SJSA1 (cell line): Measurements from ENCODE around the gene DDX10. TPM values are rescaled to one million over a fixed set of nuclear protein-coding genes. Genes with fewer than 3 reads are reported as not detected.
"Not testable (repeated sequence)": the region's sequence is repeated elsewhere in the genome, so short reads cannot be mapped to it uniquely, and the experiment has no call there.

Source experiments
- DNase-seq, 2 experiments: peaks; one replicate each; pipeline ENCODE4 v3.0.0-alpha.2; 2015 to 2020; ENCODE audit warnings: low spot score in 2 of 2, low read depth in 1 of 2
- H3K27ac ChIP-seq: fragments of 250-450 bp; sonication (Bioruptor Pico); 2 replicates; pipeline ENCODE4 v1.5.1; 2020; ENCODE audit warnings: mild to moderate bottlenecking, moderate library complexity
- H3K27me3 ChIP-seq: fragments of 250-450 bp; sonication (Bioruptor Pico); replicated peaks from 2 replicates; pipeline ENCODE4 v1.5.1; 2020; ENCODE audit warnings: mild to moderate bottlenecking, moderate library complexity
- H3K36me3 ChIP-seq: fragments of 250-450 bp; sonication (Bioruptor Pico); 2 replicates; pipeline ENCODE4 v1.5.1; 2020; ENCODE audit warnings: mild to moderate bottlenecking
- H3K4me1 ChIP-seq: fragments of 250-450 bp; sonication (Bioruptor Pico); replicated peaks from 2 replicates; pipeline ENCODE4 v1.6.1; 2021; ENCODE audit warnings: mild to moderate bottlenecking
- H3K4me3 ChIP-seq: fragments of 250-450 bp; sonication (Bioruptor Pico); 2 replicates; pipeline ENCODE4 v1.5.1; 2020; ENCODE audit warnings: mild to moderate bottlenecking
- H3K9me3 ChIP-seq: fragments of 250-450 bp; sonication (Bioruptor Pico); replicated peaks from 2 replicates; pipeline ENCODE4 v1.5.1; 2020; ENCODE audit warnings: mild to moderate bottlenecking
- total RNA-seq: library from RNA; depleted of rRNA; stranded (reverse); fragments of >200 nt; shearing (Covaris generic); gene quantifications from 2 replicates; pipeline ENCODE4 v1.2.3, GENCODE V29; 2014

The DDX10 gene
- total RNA-seq, 1 experiment from 2014 or later = 21.9 TPM

- Histone ChIP-seq H3K4me1 (no peaks in the 10 kb centered on the region), H3K9me3 (no peaks in the 10 kb centered on the region), H3K4me3 (no peak overlapping the region), H3K36me3 (peaks cover 4% of the 10 kb centered on the region), H3K27me3 (no peaks in the 10 kb centered on the region), H3K27ac (no peak overlapping the region)
- no peak for DNase-seq
Observed at GRCh38 chr11:108713076-108713790, 48.4 kb downstream of the DDX10 start.

- Histone ChIP-seq H3K27ac (no peak overlapping the region), H3K27me3 (no peaks in the 10 kb centered on the region), H3K9me3 (no peaks in the 10 kb centered on the region), H3K4me3 (no peak overlapping the region), H3K36me3 (no peaks in the 10 kb centered on the region), H3K4me1 (no peaks in the 10 kb centered on the region)
- no peak for DNase-seq
Observed at GRCh38 chr11:108715239-108715638, 50.4 kb downstream of the DDX10 start.

- Histone ChIP-seq H3K27ac (no peak overlapping the region), H3K36me3 (no peaks in the 10 kb centered on the region), H3K27me3 (no peaks in the 10 kb centered on the region), H3K4me3 (no peak overlapping the region), H3K4me1 (no peaks in the 10 kb centered on the region), H3K9me3 (no peaks in the 10 kb centered on the region)
- DNase-seq = no peak
Observed at GRCh38 chr11:108718466-108718865, 53.6 kb downstream of the DDX10 start.

GRCh38 chr11:108724974-108725689 lies 60.3 kb downstream of the DDX10 start:
- Histone ChIP-seq H3K27me3 (no peaks in the 10 kb centered on the region), H3K36me3 (no peaks in the 10 kb centered on the region), H3K27ac (no peak overlapping the region), H3K4me3 (no peak overlapping the region), H3K9me3 (no peaks in the 10 kb centered on the region), H3K4me1 (no peaks in the 10 kb centered on the region)
- no peak for DNase-seq

GRCh38 chr11:108726077-108726800 lies 61.4 kb downstream of the DDX10 start:
- H3K36me3 ChIP-seq = no peaks in the 10 kb centered on the region

GRCh38 chr11:108727665-108728064 lies 62.8 kb downstream of the DDX10 start:
- no peaks in the 10 kb centered on the region for H3K36me3 ChIP-seq
- H3K4me3 ChIP-seq = no peak overlapping the region
- no peak for DNase-seq
- H3K4me1 ChIP-seq = no peaks in the 10 kb centered on the region
- no peaks in the 10 kb centered on the region for H3K27me3 ChIP-seq
- no peaks in the 10 kb centered on the region for H3K9me3 ChIP-seq
- no peak overlapping the region for H3K27ac ChIP-seq

More at GRCh38 chr11:108726077-108726800, 61.4 kb downstream of the DDX10 start:
- H3K27me3 ChIP-seq = no peaks in the 10 kb centered on the region
- no peaks in the 10 kb centered on the region for H3K4me1 ChIP-seq
- no peaks in the 10 kb centered on the region for H3K9me3 ChIP-seq
- H3K27ac ChIP-seq = no peak overlapping the region
- H3K4me3 ChIP-seq = no peak overlapping the region
- DNase-seq = no peak

GRCh38 chr11:108729227-108729871 lies 64.5 kb downstream of the DDX10 start:
- Histone ChIP-seq H3K27me3 (no peaks in the 10 kb centered on the region), H3K4me1 (peaks cover 8% of the 10 kb centered on the region), H3K9me3 (no peaks in the 10 kb centered on the region), H3K4me3 (no peak overlapping the region), H3K36me3 (no peaks in the 10 kb centered on the region), H3K27ac (no peak overlapping the region)
- no peak for DNase-seq

GRCh38 chr11:108732395-108732794 lies 67.5 kb downstream of the DDX10 start:
- peaks cover 8% of the 10 kb centered on the region for H3K4me1 ChIP-seq
- H3K36me3 ChIP-seq = no peaks in the 10 kb centered on the region
- no peak overlapping the region for H3K4me3 ChIP-seq
- H3K27ac ChIP-seq = no peak overlapping the region
- DNase-seq = no peak
- H3K9me3 ChIP-seq = no peaks in the 10 kb centered on the region
- no peaks in the 10 kb centered on the region for H3K27me3 ChIP-seq

- no peaks in the 10 kb centered on the region for H3K36me3 ChIP-seq
- no peaks in the 10 kb centered on the region for H3K9me3 ChIP-seq
- H3K4me3 ChIP-seq = no peak overlapping the region
- H3K4me1 ChIP-seq = peaks cover 8% of the 10 kb centered on the region
- H3K27me3 ChIP-seq = no peaks in the 10 kb centered on the region
- no peak for DNase-seq
- H3K27ac ChIP-seq = no peak overlapping the region
Observed at GRCh38 chr11:108733479-108734116, 68.7 kb downstream of the DDX10 start.

- no peak for DNase-seq
- Histone ChIP-seq H3K27me3 (no peaks in the 10 kb centered on the region), H3K4me1 (peaks cover 8% of the 10 kb centered on the region), H3K4me3 (no peak overlapping the region), H3K36me3 (no peaks in the 10 kb centered on the region), H3K9me3 (no peaks in the 10 kb centered on the region), H3K27ac (no peak overlapping the region)
Observed at GRCh38 chr11:108734283-108734682, 69.4 kb downstream of the DDX10 start.

- DNase-seq = no peak
- H3K4me3 ChIP-seq = no peak overlapping the region
- H3K4me1 ChIP-seq = peaks cover 8% of the 10 kb centered on the region
- H3K27me3 ChIP-seq = no peaks in the 10 kb centered on the region
- H3K27ac ChIP-seq = no peak overlapping the region
- H3K36me3 ChIP-seq = no peaks in the 10 kb centered on the region
- H3K9me3 ChIP-seq = no peaks in the 10 kb centered on the region
Observed at GRCh38 chr11:108734956-108735559, 70.2 kb downstream of the DDX10 start.

- H3K36me3 ChIP-seq, H3K9me3 ChIP-seq, H3K4me3 ChIP-seq, H3K4me1 ChIP-seq, DNase-seq, H3K27ac ChIP-seq, H3K27me3 ChIP-seq: not testable (repeated sequence)
Observed at GRCh38 chr11:108740132-108740531, 75.3 kb downstream of the DDX10 start.

- no peak for DNase-seq
- Histone ChIP-seq H3K36me3 (no peaks in the 10 kb centered on the region), H3K4me1 (no peaks in the 10 kb centered on the region), H3K4me3 (no peak overlapping the region), H3K27me3 (no peaks in the 10 kb centered on the region), H3K9me3 (no peaks in the 10 kb centered on the region), H3K27ac (no peak overlapping the region)
Observed at GRCh38 chr11:108743851-108744250, 79.0 kb downstream of the DDX10 start.
